22Rv1 (cell line): Measurements from ENCODE around the gene NYAP2.

Experiments
- ZFX ChIP-seq: fragments of 450-650 bp; IDR thresholded peaks from 2 replicates; pipeline ENCODE4 v1.6.1; 2017; ENCODE audit warnings: antibody characterized with exemption, borderline replicate concordance
- TF ChIP-seq, protein P1 (sequence below): fragments of 450-650 bp; IDR thresholded peaks from 2 replicates; pipeline ENCODE4 v1.5.1; 2017; ENCODE audit warnings: mild to moderate bottlenecking

DNA sequence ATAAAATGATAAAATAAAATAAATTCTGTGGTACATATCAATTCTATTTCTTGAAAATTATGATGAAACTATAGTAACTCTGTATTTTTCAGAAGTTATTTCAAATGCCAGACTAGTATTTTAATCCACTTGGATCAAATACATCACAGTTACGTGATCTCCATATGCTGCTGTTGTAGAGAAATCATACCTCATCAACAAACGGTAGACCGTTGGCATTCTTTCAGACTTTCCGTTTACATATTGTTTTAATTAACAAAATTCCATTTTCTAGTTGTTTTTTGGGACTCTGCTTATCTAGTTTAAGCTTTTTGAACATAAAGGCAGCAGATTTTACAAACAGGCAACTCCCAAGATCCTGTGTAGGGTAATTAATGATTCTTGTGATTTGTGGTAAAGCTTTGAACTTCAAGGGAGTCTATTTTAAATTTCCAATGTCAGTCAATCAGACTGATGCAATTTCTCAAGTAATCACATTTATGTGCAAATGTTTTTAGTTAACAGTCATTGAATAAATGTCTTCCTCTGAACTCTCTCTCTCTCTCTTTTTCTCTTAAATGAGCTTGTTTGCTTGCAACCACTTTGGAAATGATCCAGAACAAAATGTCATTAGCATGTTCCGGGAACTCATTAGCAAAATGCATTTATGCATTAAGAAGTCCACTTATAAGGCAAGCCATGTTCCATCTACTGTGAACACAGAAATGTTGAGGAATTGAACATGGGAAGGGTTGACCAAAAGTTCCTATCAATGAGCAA, 31.8 kb downstream of the NYAP2 start:
- TF ChIP-seq, protein P1, sequence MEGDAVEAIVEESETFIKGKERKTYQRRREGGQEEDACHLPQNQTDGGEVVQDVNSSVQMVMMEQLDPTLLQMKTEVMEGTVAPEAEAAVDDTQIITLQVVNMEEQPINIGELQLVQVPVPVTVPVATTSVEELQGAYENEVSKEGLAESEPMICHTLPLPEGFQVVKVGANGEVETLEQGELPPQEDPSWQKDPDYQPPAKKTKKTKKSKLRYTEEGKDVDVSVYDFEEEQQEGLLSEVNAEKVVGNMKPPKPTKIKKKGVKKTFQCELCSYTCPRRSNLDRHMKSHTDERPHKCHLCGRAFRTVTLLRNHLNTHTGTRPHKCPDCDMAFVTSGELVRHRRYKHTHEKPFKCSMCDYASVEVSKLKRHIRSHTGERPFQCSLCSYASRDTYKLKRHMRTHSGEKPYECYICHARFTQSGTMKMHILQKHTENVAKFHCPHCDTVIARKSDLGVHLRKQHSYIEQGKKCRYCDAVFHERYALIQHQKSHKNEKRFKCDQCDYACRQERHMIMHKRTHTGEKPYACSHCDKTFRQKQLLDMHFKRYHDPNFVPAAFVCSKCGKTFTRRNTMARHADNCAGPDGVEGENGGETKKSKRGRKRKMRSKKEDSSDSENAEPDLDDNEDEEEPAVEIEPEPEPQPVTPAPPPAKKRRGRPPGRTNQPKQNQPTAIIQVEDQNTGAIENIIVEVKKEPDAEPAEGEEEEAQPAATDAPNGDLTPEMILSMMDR, result no peak
- no peak for TF ChIP-seq ZFX
